Colonic mucosa (tissue), 4 donors: ENCODE results near the gene PKNOX2. TPM values are rescaled to one million over a fixed set of nuclear protein-coding genes. Genes with fewer than 3 reads are reported as not detected.

Experiments
- DNase-seq: peaks from one replicate; pipeline ENCODE4 v3.0.0-alpha.2; 2020
- H3K27ac ChIP-seq: fragments of 200-600 bp; one replicate; pipeline ENCODE4 v1.8.0; 2021
- H3K27me3 ChIP-seq: fragments of 200-600 bp; one replicate; pipeline ENCODE4 v1.8.0; 2021
- H3K36me3 ChIP-seq: fragments of 200-600 bp; one replicate; pipeline ENCODE4 v1.8.0; 2021
- H3K4me1 ChIP-seq: fragments of 200-600 bp; one replicate; pipeline ENCODE4 v1.8.0; 2021; ENCODE audit warnings: mild to moderate bottlenecking
- H3K4me3 ChIP-seq: fragments of 200-600 bp; one replicate; pipeline ENCODE4 v1.8.0; 2021
- H3K9ac ChIP-seq, 2 donors: one replicate each; pipeline ENCODE4 v1.7.0; 2013; ENCODE audit warnings: control low read depth in 2 of 2, low read depth in 2 of 2, low read length in 2 of 2
- H3K9me3 ChIP-seq: fragments of 200-600 bp; one replicate; pipeline ENCODE4 v1.8.0; 2021
- intact Hi-C: fragments of 100-400 bp; cut with DNase I; formaldehyde crosslinking; loops from one replicate; pipeline ENCODE4 v1.14.1; 2022
- total RNA-seq, 2 donors: library from RNA; stranded (reverse); fragmentation: NEBNext Ultra II Directional in 1 of 2; extraction: Animal tissue kit (Norgen Biotek cat#: 25700) in 1 of 2; gene quantifications; one replicate each; pipeline ENCODE4 v1.2.1, GENCODE V29; 2021
- TF ChIP-seq, protein P1 (sequence below): fragments of 200-600 bp; IDR thresholded peaks from one replicate; pipeline ENCODE4 v1.8.0; 2022; ENCODE audit warnings: antibody characterized with exemption, mild to moderate bottlenecking
- donor health status: healthy.
- donor health status: DM: no; HTN: no; CAD: no.
- donor health status: DM: no; HTN: no; CAD: no.

PKNOX2 gene
- total RNA-seq, 2 donors from 2014 or later, result 0.52 to 1.3 TPM

DNA sequence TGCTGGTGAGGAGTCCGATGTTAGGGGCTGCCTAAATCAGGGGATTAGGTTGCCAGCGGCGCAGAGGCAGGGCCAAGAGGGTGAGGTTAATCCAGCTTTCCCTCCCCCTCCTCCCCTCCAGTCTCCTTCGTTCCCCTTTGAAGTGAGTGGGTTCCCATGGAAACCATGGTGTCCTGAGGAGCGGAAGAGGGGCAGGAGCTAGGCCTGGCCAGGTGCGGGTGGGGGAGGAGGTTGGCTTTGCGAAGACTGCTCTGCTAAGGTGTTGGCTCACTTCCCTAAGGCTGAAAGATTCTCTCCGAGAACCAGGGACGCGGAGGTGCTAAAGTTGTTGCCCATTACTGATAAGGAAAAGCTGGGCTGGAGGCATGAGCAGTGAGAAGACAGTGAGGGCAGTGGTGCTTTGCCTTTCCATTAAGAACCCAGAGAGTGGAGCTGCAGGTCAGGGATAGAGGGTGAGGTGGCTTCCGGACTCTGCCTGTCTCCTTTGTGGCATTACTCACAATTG lies 206.9 kb downstream of the PKNOX2 start:
- Histone ChIP-seq H3K9ac (no peak overlapping the region), H3K4me3 (no peak overlapping the region), H3K9me3 (no peaks in the 10 kb centered on the region), H3K4me1 (no peaks in the 10 kb centered on the region), H3K27me3 (no peaks in the 10 kb centered on the region), H3K36me3 (no peaks in the 10 kb centered on the region), H3K27ac (no peak overlapping the region)
- TF ChIP-seq, protein P1, sequence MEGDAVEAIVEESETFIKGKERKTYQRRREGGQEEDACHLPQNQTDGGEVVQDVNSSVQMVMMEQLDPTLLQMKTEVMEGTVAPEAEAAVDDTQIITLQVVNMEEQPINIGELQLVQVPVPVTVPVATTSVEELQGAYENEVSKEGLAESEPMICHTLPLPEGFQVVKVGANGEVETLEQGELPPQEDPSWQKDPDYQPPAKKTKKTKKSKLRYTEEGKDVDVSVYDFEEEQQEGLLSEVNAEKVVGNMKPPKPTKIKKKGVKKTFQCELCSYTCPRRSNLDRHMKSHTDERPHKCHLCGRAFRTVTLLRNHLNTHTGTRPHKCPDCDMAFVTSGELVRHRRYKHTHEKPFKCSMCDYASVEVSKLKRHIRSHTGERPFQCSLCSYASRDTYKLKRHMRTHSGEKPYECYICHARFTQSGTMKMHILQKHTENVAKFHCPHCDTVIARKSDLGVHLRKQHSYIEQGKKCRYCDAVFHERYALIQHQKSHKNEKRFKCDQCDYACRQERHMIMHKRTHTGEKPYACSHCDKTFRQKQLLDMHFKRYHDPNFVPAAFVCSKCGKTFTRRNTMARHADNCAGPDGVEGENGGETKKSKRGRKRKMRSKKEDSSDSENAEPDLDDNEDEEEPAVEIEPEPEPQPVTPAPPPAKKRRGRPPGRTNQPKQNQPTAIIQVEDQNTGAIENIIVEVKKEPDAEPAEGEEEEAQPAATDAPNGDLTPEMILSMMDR, result no peak
- no peak for DNase-seq
- intact Hi-C loops, result no loop called here

DNA sequence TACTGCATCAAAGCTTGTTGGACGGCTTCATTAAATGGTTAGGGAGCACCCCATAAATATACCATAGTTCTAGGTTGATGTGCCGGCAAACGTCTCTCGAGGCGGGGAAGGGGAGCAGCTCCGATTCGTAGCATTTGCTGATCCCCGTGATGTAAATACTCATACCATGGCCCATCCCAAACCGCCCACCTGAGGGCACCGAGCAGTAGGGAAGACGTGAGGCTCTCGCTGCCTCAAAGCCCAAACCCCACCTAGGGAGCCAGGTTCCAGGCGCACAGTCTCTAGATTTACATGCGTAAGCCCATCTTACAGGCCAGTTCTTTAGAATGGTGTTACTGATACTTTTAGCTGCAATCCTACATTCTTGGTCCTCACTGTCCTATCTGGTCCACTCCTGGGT lies 207.5 kb downstream of the PKNOX2 start:
- intact Hi-C loops, result no loop called here
- DNase-seq, result no peak
- no peak overlapping the region for H3K4me3 ChIP-seq
- H3K36me3 ChIP-seq, result no peaks in the 10 kb centered on the region
- no peak overlapping the region for H3K27ac ChIP-seq
- no peak overlapping the region for H3K9ac ChIP-seq
- H3K9me3 ChIP-seq, result no peaks in the 10 kb centered on the region
- TF ChIP-seq, protein P1, result no peak
- no peaks in the 10 kb centered on the region for H3K4me1 ChIP-seq
- H3K27me3 ChIP-seq, result no peaks in the 10 kb centered on the region

DNA sequence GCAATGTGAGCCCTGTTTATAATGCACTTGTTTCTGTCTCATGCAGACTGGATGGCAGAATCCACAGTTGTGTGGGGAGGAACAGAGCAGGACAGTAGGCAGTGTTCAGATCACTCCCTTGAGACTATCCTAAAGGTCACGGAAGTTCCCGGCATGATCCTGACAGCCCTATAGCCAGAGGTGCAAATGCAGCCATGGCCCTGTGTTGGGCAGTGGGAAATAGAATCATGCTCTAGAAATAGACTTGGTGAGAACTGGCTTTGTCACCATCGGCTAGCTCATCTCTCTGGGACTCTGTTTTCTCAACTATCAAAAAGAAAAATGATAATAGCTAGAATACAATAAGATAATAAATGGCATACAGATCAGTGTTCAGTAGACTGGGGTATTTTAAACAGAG lies 208.4 kb downstream of the PKNOX2 start:
- H3K27ac ChIP-seq, result no peak overlapping the region
- no peak for DNase-seq
- no peak overlapping the region for H3K9ac ChIP-seq
- H3K9me3 ChIP-seq, result no peaks in the 10 kb centered on the region
- no peaks in the 10 kb centered on the region for H3K4me1 ChIP-seq
- intact Hi-C loops, result no loop called here
- TF ChIP-seq, protein P1, result no peak
- H3K27me3 ChIP-seq, result no peaks in the 10 kb centered on the region
- no peaks in the 10 kb centered on the region for H3K36me3 ChIP-seq
- H3K4me3 ChIP-seq, result no peak overlapping the region

DNA sequence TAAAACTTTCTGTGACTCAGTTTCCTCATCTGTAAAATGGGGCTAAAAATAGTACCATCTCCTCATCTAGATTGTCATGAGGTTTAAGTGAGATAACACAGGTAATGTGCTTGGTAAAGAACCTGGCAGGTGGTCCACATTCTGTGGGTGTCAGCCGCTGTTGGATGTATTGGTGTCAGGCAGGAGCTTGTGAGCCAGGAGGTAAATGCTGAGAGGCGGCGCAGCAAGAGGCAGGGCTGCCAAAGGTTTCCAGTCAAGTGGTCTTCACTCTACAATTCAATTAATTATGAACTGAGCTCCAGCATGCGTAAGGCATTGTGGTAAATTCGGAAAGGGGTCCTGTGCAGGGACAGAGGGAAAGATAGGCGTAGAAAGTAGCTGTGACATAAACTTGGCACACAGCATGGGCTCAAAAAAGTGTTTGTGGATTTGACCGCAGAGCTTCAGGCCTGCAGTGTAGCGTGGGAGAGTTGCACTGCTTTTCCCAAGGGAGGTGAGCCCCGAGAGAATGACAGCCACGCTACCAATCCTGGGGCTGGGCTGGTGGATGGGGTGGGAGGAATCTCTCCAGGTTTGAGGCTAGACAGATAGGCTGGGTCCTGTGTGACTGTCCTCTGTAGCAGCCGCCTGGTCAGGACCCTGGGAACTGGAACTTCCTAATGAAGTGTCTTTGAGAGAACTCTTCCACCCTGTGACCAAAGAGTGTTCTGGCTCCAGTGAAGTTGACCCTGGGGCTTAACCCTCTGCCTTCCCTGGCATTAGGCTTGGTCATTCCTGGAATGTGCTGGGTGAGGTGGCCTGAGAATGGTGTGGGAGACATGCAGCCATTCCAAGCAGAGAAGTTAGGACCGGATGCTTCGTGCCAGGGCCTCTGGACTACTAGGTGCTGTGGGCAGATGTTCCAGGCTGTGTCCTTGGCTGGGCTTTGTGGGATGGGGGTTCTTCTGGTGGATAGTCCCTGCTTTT lies 209.2 kb downstream of the PKNOX2 start:
- no peaks in the 10 kb centered on the region for H3K9me3 ChIP-seq
- no peaks in the 10 kb centered on the region for H3K36me3 ChIP-seq
- H3K4me1 ChIP-seq, result no peaks in the 10 kb centered on the region
- H3K27ac ChIP-seq, result no peak overlapping the region
- H3K27me3 ChIP-seq, result no peaks in the 10 kb centered on the region
- H3K4me3 ChIP-seq, result no peak overlapping the region
- H3K9ac ChIP-seq, result no peak overlapping the region
- intact Hi-C loops, result no loop called here
- TF ChIP-seq, protein P1, result no peak
- DNase-seq, result no peak

DNA sequence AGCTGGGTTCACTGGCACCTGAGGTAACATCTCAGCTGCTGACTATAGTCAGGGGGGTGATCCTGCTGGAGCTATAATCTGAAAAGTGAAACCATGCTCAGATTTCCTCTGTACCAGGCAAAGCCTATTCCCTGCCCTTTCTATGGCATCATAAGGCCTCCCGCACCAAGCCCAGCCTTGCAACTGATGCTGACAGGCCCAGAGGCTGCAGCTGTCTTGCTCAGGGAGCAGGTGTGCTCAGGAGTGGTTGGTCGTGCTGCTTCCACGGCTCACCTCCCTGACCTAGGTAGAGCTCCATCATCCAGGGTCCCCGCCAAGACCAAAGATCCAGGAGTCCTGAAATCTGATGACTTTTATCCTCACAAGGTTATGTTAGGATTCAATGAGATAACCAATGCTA lies 209.8 kb downstream of the PKNOX2 start:
- H3K4me1 ChIP-seq, result no peaks in the 10 kb centered on the region
- no peaks in the 10 kb centered on the region for H3K36me3 ChIP-seq
- no peak overlapping the region for H3K4me3 ChIP-seq
- DNase-seq, result no peak
- H3K9me3 ChIP-seq, result no peaks in the 10 kb centered on the region
- H3K9ac ChIP-seq, result no peak overlapping the region
- intact Hi-C loops, result no loop called here
- H3K27me3 ChIP-seq, result no peaks in the 10 kb centered on the region
- TF ChIP-seq, protein P1, result no peak
- H3K27ac ChIP-seq, result no peak overlapping the region
